Activated T-cell treated with anti-CD3 and anti-CD28 coated beads for 24 hours (primary cell): ENCODE measurements around the gene OST4.
"Not testable (repeated sequence)": the region's sequence is repeated elsewhere in the genome, so short reads cannot be mapped to it uniquely, and the experiment has no call there.

ENCODE experiments used
- DNase-seq: peaks from one replicate; pipeline ENCODE4 v3.0.0-alpha.2; 2020; ENCODE audit warnings: low read depth

Gene OST4

DNA sequence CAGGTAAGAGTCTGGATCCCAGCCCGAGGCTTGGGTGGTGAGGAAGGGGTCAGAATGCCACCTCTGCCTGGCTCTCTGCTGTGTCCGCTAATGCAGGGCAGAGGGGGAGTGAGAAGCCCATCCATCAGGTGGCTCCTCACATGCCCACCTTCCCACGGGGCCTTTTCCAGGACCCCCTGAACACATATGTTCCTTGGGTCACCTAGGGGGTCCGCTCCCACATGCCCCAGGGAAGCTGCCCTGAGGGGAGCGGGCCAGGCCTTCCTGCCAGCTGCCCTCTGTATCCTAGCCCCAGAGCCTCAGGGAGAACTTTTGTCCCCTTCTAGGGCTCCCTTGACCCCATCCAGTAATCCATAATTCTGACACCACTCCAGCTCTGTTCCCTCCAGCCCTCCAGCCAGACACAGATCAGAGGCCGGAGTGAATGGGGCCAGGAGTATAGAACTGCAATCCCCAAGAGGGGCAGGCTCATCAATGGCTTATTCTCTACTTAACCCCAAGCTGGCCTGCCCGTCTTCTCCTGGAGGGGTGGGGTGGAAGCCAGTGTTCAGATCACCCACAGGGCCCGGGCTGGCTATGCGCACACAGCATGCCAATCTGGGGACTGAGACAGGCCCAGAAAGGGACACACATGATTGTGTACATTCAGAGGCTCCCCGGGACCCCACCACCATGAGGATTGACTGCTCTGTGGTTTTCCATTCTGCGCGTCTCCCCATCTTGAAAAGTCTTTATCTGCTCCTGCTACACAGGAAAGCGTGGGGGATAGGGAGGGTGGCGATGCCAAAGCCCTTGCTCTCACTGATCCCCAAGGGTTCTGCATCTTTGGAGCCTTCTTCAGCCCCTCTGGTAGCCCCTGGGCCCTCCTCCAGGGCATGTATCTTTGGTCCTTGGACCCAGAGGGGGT, 8.0 kb upstream of the OST4 start:
- DNase-seq, result no peak

DNA sequence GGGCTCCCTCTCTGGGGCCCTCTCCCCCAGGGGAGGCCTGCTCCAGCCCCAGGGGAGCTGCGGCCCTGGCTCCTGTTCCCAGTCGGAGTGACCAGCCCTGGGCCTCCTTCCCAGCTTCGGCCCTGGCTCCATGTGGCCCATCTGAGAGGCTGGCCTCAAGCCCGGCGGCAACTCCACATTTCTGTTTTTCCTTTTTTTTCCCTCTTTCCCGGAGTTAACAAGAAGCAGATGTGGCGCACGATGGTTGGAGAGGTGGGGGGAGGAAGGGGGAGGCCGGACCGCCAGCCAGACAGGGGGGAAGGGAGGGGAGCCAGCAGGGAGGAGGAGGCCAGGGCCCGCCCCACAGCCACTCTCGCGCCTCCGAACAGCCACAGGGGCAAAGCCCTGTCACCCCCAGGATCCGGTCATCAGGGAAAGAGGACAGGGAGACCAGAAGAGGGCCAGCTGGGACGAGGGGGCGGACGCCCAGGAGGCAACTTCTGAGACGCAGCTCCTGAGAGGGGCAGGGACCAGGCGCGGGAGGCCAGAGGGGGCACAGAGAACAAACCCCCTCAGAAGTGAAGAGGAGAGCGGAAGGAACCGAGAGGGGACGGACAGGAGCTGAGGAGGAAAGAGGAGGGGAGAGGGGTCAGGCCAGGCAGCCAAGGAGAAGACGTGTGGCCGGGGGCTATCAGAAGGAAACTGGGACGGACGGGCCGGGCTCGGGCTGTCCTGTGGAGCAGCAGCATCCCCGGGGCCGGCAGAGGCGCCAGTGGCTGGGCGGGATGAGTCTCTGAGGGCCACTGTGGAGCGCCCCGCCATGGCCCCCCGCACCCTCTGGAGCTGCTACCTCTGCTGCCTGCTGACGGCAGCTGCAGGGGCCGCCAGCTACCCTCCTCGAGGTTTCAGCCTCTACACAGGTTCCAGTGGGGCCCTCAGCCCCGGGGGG, 7.1 kb upstream of the OST4 start, which contains the start of gene EMILIN1:
EMILIN1 (plus strand) TSS at position 349 of the 928 bp plus-strand sequence; CDS start at position 800, 451 bp downstream.
- DNase-seq, result no peak

DNA sequence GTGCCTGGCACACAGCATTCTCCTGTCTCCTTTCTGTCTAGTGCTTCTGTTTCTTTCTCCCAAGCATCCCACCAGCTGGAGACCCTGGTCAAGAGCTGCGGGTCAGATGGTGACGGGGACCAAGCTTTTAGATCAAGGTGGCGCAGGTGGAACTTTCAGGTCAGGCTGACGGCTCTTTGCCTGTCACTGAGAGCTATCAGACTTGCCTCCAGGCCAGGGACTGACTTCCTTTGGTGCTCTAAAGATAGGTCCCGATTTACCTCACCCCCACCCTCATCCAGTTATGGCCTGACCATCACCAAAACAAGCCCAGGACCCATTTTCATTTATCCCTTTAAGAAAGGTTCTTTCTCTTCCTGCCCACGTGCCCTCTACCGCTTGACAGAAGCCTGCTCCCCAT, 5.8 kb upstream of the OST4 start:
- no peak for DNase-seq

DNA sequence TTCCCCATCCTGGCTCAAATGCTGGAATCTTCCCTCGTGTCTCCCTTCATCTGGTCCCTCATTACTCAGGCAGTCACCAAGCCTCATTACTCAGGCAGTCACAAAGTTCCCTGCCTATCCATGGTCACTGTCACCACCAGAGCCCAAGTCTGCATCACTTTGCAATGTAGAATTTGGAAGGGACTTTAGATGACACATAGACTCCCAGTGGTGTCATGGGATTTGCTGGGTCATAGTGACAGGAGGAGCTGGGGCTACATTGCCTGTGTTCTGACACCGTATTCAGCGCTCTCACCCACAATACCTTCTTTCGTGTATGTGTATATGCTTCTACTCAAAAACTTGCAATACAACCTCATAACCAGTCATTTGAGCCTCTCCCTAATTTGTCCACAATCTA, 4.9 kb upstream of the OST4 start:
- DNase-seq, result no peak

DNA sequence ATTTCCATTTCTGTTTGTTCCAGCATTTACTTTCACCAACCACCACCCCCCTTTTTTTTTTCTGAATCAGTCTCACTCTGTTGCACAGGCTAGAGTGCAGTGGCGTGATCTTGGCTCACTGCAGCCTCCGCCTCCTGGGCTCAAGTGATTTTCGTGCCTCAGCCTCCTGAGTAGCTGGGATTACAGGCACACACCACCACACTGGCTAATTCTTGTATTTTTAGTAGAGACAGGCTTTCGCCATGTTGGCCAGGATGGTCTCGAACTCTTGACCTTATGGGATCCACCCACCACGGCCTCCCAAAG, 4.1 kb upstream of the OST4 start:
- not testable (repeated sequence) for DNase-seq

DNA sequence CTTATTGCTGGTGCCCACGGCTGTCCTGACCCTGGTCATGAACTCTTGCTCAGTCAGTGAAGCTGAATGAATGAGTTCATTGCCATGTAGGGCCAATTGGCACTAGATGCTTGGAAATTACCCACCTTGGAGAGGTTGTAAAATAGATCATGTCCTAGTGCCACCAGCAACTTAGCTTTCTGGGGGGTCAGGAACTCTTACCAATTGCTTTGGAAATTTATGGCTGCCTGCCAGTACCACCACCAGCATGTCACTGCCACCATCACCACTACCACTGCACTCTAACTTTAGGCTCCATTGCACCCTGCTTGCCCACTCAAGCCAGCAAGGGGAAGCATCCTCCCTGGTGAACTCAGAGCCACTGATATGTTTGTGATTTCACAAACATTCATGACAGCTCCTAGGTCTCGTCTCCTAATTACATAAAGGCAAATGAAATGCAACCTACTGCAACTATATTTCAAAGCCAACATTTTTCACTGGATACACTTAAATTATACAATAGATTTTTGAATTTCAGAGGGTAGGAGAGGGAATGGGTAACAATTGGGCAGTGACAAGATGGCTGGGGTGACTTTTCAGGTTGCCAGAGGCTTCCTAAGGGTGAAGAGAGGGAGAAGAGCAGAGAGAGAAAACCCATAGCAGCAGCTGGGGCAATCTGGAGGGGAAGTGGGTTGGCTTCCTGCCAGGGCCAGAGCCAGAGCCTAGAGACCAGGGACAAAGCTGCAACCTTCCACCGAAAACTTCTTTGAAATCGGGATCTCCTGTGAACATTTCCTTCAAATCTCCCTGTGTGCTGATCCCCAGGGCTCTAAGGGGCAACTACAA, 3.5 kb upstream of the OST4 start:
- DNase-seq, result peak; percentile 21

DNA sequence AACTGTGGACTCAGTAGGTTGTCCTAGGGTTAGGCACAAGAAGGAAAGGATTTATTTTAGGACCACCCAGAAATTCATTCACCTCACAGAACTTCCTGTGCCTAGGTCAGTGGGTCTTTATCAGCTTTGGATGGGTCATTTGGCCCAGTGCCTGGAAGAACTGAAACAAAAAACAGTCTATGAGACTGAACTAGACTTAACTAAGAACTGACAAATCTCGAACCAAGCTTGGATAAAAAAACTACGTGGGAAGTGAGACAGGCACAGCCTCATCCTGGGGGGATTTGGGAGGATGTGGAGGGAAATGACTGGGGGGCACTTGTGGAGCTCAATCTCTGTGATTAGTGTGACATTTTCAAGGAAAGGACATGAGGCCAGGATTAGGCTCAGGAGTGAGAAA, 2.3 kb upstream of the OST4 start:
- no peak for DNase-seq

DNA sequence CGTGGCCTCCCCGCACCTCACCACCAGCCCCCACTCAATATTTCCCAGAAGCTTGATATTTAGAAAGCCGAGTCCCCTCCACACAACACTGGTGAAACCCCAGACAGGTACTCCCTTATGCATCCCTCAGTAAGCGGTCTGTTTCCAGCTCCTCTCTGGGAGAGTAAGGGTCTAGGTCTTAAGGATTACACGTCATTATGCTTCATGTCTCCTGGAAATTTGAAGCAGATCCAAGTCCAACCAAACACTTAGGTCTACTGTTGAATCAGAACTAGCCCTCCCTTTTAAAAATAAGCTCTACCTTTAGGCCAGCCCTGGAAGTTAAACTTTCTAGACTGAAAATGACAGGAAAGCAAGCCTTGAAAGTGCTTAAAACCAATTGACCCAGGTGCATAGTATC, 1.5 kb upstream of the OST4 start:
- DNase-seq, result no peak

- peak; percentile 12 for DNase-seq
These were observed 756 bp upstream of the OST4 start for GRCh38 chr2:27071990-27072830.

DNA sequence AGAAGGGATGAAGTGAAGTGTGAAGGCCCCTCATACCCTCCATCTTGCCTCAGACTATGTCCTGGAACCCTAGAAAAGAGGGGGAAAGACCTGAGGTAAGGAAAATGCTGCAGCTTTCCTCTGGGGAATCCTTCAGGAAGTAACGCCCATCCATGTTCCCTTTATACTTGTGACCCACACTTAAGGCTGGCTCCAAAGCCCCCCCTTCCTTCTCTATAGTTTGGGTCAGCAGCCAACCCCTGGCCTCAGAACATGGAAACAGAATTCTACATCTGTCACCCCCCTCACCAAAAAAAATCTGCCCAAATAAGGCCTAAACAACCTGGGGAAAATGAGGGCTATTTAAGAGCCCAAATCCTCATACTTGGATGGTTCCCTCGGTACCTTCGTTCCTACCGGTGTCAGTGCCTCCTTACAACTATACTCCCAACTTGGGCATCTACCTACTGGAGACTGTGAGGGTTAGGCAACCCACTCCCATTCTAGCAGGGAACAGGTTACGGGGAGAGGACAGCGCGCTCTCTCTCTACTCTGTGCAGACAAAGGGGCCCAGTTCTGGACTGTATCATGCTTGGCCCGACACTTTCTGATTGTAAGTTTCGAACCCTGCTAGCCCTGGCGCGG, 689 bp downstream of the OST4 start:
- DNase-seq, result no peak

- DNase-seq, result no peak
These were observed 1.4 kb downstream of the OST4 start for GRCh38 chr2:27069961-27070618.

- DNase-seq, result no peak
These were observed 2.0 kb downstream of the OST4 start for GRCh38 chr2:27069436-27069835.

GRCh38 chr2:27067385-27067784, 4.1 kb downstream of the OST4 start:
- no peak for DNase-seq

DNA sequence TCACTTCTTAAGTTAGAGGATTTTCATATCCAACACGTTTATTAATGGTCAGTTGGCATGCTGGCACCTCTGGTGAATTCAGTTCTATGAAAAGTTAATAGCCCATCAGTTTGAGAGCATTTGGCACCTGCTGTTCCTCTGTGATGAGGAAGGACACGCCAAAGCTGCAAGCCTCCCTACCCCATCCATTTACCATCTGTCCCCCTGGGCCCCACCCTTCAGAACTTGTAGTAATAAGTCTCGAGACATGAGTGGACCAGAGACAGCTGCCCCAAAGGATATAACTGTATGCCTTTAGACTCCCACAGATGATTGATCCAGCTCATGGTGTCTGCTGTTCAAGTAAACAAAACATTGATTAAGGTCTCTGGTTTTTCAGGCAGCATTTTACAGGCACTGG, 6.3 kb downstream of the OST4 start:
- DNase-seq, result no peak

GRCh38 chr2:27060323-27060722, 11.1 kb downstream of the OST4 start:
- no peak for DNase-seq

DNA sequence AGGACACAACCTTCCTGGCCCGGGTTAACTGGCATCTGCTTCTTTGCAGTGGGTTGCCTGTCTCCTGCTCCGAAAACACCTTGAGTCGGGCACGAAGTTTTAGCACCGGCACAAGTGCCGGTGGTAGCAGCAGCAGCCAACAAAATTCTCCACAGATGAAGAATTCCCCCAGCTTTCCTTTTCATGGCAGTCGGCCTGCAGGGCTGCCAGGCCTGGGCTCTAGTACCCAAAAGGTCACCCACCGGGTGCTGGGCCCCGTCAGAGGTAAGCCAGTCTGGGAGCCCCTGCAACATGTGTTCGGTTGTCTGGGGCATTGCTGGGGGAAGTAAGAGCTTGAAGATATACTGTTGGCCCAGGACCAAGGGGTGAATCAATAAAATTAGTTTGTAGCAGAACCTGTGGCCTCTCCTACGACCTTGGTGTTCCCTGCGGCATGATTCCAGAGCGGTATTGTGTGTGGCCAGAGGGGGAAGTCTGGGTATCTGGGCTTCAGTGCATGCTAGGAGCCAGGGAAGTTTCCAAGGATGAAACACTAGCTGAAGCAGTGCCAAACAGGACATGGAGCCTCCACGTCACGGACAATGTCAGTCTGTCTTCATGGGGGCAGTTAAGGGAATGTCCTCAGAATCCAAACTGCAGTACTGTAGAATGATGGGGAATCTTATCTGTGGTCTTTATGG, 12.2 kb downstream of the OST4 start:
- no peak for DNase-seq

DNA sequence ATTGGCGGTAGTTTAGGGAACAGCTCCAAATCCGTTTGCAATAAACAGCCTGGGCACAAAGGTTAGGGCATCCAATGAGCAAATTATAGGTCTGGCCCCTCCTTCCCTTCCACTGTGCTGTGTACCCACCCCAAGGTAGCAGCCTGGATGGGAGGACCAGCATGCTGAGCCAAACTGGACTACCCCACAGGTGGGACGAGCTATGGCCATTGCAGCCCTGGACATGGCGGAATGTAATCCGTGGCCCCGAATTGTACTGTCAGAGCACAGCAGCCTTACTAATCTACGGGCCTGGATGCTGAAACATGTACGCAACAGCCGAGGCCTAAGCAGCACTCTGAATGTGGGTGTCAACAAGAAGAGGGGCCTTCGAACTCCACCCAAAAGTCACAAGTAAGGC, 13.2 kb downstream of the OST4 start:
- DNase-seq, result no peak

DNA sequence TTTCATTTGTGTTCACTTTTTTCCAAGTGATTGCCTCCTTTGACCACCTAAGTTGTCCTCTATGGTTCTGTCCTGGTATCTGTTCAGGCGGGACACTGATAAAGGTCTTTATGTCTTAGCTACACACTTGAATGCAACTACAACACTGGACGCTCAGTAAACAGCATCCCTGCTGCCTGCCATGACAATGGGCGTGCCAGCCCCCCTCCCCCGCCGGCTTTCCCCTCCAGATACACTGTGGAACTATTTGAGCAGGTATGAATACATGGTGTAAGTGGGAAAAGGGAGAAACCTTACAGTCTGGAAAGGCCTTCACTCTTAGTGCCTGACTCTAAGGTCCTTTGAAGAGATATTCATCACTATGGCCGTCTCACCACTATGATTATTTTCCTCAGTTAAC, 14.3 kb downstream of the OST4 start:
- no peak for DNase-seq

- no peak for DNase-seq
These were observed 16.7 kb downstream of the OST4 start for GRCh38 chr2:27054721-27055120.

DNA sequence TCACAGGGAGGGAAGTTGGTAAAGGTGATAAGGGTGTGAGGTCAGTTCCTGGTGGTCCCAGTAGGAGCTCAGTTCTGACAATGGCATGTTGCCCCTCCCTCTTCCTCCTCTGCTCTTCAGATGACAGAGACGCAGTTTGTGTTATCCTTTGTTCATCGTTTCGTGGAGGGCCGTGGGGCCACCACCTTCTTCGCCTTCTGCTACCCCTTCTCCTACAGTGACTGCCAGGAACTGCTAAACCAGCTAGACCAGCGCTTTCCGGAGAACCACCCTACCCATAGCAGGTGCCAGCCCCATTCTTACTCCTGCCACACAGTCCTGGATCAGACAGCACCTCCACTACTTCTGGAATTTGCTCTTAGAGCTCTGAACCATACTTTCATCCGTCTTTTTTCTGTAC, 17.7 kb downstream of the OST4 start:
- no peak for DNase-seq
